GM11168 (cell line): ENCODE results near the gene ZNF580.

Experiments used
- in situ Hi-C: fragments of 300-500 bp; cut with MboI; formaldehyde crosslinking; loops from one replicate; pipeline ENCODE4 v1.12.0; 2022; ENCODE audit warnings: low sequenced_read_pairs; ENCODE audit not compliant: unreplicated experiment

The ZNF580 gene

DNA sequence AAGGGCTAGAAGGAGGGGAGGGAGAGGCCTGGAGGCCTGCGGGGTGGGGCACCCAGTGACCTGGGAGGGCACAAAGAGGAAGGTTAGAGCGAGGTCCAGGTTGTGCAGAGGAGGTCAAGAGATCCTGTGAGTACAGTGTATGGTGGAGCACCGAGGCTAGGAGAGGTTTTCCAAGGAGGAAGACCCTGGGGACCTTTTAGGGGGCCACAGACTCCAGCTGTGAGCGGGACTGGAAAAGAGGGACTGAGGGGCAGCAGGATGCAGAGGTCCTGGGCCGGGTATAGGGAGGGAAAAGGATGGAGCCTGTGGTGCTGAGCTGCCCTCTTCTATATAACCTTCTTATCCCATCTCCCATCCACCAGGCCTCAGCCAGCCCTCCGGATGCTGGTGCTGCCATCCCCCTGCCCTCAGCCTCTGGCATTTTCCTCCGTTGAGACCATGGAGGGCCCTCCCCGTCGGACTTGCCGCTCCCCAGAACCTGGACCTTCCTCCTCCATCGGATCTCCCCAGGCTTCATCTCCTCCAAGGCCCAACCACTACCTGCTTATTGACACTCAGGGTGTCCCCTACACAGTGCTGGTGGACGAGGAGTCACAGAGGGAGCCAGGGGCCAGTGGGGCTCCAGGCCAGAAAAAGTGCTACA is 3.5 kb downstream of the ZNF580 start:
- in situ Hi-C loops: no loop called here

DNA sequence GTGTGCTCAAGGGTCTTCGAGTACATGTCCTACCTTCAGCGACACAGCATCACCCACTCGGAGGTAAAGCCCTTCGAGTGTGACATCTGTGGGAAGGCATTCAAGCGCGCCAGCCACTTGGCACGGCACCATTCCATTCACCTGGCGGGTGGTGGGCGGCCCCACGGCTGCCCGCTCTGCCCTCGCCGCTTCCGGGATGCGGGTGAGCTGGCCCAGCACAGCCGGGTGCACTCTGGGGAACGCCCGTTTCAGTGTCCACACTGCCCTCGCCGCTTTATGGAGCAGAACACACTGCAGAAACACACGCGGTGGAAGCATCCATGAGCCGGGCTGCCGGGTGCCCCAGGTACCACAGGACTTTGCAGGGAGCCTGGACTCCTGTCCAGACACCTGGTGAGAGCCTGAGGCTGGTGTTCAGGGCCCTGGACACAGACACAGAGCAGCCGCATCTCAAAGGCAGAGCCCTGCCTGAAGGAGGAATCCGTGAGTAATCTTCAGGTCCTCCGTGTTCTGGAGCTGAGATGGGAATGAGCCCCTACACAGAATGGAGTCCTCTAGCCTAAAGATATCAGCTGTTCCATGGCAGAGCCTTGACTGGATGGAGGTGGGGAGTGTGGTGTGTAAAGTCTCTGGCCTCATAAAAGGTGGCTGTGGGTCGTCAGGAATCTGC is 4.2 kb downstream of the ZNF580 start:
- in situ Hi-C loops: no loop called here

DNA sequence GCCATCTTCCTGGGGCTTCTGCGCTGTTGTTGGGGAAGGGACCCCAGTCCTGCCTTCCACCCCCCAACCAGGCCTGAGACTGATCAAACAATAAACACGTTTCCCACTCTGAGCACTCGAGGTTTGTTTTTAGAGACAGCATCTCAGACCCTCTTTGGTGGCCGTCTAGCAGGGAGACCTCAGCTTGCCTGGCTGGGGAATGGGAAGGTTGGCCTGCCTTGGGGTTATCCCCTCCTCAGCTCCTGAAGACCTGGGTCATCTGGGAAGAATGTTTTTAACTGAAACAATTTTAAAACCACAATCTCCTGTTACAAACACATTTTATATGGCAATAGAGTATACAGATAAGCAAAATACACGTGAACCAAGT is 4.7 kb downstream of the ZNF580 start:
- in situ Hi-C loops: no loop called here

DNA sequence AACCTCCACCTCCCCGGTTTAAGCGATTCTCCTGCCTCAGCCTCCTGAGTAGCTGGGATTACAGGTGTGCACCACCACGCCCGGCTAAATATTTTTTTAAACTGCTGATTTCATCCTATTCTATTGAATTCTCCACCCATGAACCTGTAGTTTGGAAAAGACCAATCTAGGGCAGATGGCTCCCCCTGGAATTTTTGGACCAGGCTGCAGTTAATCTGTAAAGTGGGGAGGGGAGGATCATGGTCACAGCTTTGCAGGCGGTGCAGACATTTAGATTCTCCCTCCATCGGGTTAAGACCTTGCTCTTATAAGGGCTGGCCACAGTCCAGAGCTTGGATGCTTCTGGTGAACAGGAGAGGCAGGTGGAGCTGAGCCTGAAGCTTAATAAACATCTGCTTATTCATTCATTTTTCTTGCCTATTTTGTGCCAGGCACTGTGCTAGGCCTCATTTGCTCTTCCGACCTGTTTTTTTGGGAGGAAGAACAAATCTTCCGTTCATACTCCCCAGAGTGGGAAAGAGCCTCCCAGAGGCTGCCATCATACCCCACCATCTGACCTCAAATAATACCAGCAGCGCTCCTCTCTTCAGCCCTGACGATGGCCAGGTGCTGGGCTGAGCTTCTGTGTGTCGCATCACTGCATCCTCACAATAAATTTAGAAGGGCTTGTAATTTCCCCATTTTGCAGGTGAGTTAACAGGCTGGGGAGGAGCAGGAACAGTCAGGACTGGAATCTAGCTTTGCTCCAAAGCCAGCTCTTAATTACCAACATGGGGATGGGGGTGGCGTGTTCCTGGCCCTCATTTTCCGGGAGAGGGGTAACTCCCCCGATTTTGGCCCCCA is 6.3 kb downstream of the ZNF580 start:
- in situ Hi-C loops: no loop called here

DNA sequence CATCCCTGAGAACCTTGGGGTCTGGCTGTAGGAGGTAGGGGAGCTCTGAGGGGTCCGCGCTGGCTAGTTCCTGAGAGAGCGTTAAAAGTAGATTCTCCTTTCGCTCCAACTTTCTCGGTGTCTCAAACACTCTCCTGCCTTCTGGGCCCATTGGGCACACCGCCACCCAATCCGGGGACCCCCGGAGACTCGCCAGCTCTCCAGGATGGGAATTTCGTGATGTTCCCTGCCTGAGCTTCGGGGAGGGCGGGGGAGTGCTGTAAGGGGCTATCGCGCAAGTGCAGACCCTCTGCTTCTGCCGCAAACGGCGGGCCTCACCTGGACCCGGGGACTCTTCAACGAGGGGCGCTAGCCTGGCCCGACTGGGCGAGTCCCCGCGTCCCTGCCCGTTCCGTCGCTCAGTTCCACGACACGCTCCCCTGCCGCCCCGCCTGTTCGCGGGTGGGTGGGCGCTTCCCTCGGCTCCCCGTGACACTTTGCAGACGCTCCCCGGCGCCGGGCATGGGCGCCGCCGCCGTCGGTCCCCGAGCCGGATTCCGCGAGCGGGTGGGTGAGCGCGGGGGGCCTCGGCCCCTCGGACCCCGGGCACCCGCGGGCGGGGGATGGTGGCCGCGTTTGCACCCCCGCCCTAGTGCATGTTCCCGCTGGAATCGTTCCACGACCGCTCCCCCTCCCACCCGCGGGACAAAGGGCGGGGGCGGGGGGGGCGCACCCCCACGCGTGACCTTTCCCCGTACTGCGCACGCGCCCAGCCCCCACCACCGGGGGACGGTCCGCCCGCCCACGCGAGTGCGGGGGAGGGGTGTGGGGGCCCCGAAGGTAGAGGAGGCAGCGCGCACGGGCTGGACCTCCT is 7.2 kb downstream of the ZNF580 start, which contains the start of gene CCDC106:
TSS of gene CCDC106 (plus strand) at position 481 of the 853 bp plus-strand sequence. CDS start 835 bp downstream, outside the sequence.
- in situ Hi-C loops: no loop called here

DNA sequence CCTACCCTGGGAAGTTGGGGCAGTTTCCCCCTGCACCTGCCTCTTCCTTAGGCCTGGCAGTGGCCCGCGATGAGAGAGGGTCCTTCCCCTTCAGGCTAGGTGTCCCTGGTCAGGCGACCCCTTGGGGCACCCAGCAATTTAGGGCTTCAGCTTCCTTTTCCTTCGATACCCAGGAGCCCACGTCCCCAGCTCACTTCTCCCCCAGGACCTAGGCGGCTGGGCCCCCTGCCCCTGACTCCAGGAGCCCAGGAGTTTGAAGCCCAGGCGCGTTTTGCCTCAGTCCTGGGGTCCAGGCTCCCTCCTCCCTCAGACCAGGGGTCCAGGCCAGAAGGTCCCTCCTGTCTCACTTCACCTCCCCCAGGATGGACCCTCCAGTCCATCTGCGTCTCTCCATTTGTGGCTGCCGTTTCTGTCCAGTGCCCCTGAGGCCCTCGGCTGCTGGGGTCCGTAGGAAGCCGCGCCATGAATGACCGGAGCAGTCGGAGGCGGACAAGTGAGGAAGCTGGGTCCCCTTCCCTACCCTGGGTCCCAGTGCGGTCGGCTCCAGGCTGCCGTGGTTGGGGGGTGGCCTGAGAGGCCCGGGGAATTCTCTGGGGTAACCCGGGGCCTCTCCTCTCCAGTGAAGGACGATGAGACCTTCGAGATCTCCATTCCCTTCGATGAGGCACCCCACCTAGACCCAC is 7.9 kb downstream of the ZNF580 start:
- in situ Hi-C loops: no loop called here

DNA sequence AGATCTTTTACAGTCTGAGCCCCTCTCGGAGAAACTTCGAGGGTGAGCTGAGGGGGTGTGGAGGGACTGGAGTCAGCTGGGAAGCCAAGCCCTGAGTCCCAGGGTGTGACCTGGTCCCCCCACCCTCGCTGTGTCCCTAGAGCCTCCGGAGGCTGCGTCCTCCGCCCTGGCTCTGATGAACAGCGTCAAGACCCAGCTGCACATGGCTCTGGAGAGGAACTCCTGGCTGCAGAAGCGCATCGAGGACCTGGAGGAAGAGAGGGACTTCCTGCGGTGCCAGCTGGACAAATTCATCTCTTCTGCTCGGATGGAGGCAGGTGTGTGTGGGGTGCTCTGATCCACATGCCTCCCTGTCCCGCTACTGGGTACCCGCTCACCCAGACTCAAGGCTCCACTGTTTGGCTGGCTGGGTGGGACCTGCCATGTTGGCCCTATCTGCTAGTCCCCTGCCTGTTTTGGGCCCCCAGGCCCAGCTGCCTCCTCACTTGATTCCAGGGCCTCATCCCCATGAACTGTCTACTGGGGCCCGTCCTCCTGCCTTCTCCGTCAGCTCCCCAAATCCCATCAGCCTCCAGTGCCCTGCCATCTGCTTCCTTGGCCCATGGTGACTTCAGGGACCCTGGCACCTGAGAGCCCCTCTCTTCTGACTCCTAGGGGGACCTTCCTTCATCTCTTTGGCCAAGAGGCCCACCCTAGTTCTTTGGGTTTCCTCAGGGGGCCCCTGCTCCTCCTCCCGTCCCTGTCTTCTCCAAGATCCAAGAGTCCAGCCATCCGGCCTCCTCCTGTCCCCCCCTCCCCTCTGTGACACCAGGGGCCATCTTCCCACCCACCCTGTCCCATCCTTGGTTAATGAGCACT is 8.7 kb downstream of the ZNF580 start:
- in situ Hi-C loops: no loop called here

DNA sequence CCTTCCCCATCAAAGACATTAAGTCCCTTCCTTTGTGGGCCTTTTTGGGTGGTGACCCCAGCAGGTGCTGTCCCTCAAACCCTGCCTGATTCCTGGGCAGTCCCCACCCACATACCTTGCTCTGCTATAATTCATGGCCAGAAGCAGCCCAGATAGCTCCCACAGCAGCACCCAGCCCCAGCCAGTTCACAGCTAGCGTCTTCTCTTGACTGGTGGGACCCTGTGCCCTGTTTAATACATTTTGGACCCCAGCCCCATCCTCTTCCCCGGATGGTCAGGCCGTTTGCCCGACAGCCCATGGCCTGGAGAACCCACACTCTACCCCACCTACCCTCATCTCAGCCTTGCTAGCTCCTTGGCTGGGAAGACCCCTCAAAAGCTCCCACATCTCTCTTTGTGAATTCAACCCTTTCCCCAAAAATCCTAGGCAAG is 9.3 kb downstream of the ZNF580 start:
- in situ Hi-C loops: no loop called here

DNA sequence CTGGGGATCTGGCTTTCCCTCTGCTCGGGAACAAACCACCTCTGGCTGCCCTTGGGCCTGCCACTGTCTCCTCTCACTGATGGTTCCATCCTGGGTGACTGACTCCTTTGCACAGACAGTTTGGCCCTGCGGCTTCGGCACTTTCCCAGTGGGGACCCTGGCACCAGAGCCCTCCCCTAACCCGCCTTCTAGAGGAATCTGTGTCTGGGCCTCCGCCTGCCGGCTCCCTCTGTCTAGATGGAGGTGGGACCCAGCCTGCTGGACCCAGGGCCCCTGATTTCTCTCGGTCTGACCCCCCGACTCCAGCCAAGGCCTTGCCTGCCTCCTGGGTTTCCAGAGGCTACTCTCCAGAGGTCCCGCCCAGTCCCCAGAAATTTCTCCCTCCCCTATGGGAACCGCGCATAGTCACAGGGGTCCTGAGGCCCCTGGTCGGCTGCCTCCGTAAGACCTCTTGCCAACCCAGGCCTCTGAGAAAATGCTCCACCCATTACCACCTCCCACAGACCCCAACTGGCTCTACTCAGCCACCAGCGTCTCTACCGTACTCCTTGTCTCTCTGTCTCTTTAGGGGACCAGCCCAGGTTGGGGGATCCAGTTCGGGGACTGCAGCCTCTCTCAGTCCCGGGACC is 9.9 kb downstream of the ZNF580 start:
- in situ Hi-C loops: no loop called here

DNA sequence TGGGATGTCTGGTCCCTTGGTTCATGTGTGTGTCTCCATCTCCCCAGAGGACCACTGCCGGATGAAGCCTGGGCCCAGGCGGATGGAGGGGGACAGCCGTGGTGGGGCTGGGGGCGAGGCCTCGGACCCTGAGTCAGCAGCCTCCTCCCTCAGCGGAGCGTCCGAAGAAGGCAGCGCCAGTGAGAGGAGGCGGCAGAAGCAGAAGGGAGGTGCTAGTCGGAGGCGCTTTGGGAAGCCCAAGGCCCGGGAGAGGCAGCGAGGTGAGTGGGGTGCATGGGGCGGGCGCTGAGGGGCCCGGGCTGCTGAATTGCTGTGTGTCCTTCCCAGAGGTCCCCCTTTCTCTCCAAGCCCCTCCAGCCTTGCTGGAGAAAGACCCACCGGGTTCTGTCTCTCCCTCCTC is 10.4 kb downstream of the ZNF580 start:
- in situ Hi-C loops: no loop called here

DNA sequence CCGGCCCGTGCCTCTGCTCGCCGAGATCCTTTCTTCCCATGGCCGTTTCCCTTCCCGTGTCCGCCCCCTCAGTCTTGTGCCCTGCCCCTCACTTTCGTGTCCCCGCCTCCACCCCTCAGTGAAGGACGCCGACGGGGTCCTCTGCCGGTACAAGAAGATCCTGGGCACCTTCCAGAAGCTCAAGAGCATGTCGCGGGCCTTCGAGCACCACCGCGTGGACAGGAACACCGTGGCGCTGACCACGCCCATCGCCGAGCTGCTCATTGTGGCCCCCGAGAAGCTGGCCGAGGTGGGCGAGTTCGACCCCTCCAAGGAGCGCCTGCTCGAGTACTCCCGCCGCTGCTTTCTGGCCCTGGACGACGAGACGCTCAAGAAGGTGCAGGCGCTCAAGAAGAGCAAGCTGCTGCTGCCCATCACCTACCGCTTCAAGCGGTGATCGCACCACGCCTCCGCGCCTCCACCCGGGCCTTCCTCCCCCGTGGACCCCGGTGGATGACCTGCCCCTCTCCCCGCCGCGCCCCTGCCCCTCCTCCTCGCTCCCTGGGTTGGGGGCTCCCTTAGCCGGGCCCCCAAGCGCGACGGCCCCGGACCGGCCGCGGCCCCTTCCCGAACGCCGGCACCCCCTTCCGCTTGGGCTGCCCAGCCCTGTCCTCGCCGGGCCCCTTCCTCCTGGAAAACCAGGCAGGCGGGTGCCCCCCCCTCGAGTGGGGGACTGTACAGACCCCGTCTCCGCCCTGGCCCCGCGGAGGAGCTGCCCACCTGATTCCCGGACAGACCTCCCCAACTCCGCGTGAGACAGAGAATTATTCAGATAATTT is 11.7 kb downstream of the ZNF580 start:
- in situ Hi-C loops: no loop called here

DNA sequence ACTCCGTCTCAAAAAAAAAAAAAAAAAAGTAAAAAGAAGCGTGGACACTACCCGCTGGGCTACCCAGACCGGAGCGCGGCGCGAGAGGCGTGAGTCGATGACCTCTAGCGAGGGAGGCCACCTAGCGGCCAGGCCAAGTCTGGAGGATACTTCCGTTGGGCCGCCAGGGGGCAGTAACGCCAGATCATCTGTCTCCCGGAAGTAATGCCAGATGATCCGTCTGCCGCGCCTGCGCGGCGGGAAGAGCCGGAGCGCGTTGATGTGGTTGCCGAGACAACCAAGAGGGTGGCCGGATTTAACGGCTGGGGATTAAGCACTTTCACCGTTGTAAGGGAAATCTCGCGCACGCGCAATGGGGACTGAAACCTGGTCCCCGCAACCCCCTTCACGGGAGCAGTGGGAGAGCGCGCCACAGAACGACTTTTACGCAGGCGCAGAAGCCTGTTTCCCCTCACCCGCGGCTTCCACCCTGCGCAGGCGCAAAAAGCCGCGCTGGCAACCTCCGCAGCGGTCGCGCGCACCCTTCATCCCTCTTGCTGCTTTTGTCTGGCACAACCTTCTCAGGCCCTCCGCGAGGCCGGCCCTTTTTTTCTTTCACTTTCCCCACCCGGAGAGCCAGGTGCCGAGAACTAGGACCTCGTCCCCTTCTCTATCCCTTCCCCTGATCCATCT is 13.0 kb downstream of the ZNF580 start:
- in situ Hi-C loops: no loop called here

DNA sequence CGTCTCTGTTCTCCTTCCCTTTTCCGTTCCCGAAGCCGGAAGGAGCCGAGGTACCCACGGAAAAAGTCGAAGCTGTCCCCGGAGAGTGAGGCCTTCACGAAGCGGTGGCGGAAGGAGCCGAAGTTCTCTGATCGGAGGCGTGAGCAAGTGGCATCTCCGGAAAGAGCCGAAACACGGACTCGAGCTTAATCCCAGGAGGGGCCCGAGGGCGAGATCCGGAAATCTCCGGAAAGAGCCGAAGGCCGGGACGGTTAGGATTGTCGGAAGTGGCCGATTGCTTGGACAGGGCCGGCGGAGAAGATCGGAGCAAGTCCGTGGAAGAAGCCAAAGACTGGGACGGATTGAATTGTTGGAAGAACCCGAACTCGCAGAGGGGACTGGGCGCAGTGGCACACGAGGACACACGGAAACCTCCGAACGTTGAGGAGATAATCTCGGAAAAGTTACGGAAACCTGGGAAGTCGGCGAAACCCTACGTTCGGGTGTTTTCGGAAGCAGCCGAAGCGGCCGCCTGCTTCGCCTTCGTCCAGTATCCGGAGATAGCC is 13.6 kb downstream of the ZNF580 start:
- in situ Hi-C loops: no loop called here

DNA sequence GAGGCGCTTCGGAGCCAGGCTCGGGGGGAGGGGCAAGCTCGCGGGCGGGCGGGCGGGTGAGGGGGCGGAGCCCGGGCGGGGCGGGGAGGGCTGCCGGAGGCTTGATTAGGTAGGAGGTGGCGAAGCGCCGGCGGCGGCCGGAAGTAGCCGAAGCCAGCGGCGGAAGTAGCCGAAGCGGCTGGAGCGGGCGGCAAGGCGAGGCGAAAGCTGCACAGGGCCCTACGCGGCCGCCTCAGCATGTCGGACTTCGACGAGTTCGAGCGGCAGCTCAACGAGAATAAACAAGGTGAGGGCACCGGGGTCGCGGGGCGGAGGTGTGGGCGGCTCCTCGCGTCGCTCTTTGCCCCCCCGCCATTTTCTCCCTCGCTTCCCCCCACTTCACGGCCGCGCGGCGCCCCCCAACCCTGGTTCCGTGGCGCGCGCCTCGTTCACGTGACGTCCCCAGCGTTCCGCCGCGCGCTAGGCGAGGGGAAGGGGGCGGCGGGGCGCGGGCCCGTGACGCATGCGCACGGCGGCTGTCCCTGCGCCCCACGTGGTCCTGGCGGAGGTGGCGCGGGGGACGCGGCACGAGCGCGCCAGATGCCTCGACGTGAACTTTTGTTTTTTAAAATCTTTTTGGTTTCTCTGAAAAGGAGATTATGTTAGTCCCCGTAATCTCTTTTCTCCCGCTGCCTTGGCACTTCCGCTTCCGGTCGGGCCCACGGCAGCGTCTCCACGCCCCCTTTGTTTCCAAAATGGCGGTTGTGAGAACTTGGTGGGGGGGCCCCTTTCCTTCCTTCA is 14.3 kb downstream of the ZNF580 start, which contains the start of gene U2AF2:
TSS of gene U2AF2 (plus strand) at position 168 of the 780 bp plus-strand sequence. CDS start at position 238, 70 bp downstream.
- in situ Hi-C loops: no loop called here

DNA sequence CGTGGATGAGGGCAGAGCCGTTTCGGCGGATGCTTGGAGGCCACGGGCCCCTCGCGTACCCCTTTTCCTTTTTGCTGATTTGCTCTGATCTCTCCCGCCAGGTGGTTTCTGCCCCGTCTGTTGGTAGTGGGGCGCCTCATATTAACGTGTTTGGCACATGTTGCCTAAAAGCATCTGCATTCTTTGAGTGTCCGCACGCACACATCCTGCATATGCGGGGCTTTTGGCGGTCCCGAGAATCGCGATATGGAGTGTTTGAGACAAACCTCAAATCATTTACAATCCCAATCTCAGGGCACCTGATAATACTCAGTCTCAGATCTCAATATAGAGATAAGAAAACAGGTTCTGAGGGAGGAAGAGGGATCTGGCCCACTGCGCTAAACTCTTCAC is 14.8 kb downstream of the ZNF580 start:
- in situ Hi-C loops: no loop called here

DNA sequence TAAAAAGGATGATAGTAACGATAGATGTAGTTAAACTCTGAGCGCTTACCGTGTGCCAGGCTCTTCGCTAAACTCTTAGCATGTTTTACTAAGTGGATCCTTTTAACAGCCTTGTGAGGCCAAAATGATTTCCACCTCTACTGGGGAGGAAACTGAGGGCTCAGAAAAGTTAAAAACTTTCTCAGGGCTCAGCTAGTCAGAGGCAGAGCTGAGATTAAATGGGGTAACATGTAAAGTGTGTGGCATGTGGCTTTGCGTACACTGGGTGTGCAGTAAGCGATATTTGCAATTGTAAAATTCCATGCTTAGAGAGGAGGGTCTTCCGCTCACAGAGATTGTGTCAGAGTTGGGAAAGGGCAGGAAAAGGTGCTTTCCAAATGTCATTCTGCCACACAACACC is 15.8 kb downstream of the ZNF580 start:
- in situ Hi-C loops: no loop called here
